GM12875 (cell line): ENCODE data around the gene KNSTRN.

ENCODE experiments used
- H3K4me3 ChIP-seq: one replicate; pipeline ENCODE4 v1.5.1; 2011; ENCODE audit warnings: low read depth, low read length, control low read depth
- TF ChIP-seq, protein P1 (sequence below): IDR thresholded peaks from 2 replicates; pipeline ENCODE4 v1.5.1; 2011; ENCODE audit warnings: low read depth, mild to moderate bottlenecking, control low read depth, inconsistent platforms, low read length, moderate library complexity, borderline replicate concordance; ENCODE audit not compliant: insufficient read depth

KNSTRN gene

GRCh38 chr15:40436116-40436891 is 53.8 kb downstream of the KNSTRN start:
- TF ChIP-seq, protein P1, sequence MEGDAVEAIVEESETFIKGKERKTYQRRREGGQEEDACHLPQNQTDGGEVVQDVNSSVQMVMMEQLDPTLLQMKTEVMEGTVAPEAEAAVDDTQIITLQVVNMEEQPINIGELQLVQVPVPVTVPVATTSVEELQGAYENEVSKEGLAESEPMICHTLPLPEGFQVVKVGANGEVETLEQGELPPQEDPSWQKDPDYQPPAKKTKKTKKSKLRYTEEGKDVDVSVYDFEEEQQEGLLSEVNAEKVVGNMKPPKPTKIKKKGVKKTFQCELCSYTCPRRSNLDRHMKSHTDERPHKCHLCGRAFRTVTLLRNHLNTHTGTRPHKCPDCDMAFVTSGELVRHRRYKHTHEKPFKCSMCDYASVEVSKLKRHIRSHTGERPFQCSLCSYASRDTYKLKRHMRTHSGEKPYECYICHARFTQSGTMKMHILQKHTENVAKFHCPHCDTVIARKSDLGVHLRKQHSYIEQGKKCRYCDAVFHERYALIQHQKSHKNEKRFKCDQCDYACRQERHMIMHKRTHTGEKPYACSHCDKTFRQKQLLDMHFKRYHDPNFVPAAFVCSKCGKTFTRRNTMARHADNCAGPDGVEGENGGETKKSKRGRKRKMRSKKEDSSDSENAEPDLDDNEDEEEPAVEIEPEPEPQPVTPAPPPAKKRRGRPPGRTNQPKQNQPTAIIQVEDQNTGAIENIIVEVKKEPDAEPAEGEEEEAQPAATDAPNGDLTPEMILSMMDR = no peak
- H3K4me3 ChIP-seq = no peak overlapping the region

GRCh38 chr15:40436892-40437751 is 54.6 kb downstream of the KNSTRN start:
- TF ChIP-seq, protein P1 = no peak
- H3K4me3 ChIP-seq = no peak overlapping the region

DNA sequence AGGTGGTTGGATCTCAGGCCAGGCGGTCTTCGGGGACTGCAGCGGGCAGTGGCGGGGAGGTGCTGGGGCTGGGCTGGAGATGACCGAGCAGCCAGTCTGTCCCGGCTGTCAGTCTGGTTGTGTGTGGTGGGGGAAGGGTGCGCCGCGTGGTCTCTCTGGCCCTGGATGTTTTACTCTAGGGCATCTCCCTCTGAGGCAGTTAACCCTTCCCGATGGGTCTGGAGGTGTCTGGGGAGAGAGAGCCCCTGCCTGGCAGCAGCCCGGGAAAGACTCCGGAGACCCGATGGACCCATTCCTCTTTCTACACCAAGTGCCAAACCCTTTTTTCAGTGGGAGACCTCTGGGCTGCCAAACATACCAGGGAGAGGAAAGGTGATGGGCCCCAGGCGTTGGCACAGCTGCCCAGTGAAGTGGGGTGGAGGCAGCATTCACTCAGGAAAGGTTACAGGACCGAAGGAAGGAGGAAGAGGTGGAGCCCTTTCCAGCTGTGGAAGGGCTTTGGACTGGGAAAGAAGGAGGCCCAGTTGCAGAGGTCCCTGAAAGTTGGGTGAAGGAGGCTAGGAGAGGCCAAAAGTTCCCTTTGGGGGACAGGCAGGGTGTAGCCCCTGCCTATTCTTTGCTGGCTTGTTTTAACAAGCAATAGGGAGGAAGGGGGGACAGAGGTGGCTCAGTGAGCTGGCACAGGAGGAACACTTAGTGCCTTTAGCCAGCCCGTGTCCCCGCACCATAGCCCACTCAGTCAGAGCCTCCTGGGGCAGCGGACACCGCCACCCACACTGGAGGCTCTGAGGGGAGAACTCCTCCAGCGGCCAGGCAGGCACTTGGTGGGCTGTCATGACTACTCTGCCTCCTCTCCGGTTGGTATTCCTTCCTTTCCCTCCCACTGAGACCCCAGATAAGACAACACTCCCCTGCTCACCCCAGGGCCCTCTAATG is 55.5 kb downstream of the KNSTRN start:
- TF ChIP-seq, protein P1 = no peak
- no peak overlapping the region for H3K4me3 ChIP-seq

- TF ChIP-seq, protein P1 = no peak
Observed at GRCh38 chr15:40438712-40439111, 56.2 kb downstream of the KNSTRN start.

GRCh38 chr15:40439461-40439959 is 57.0 kb downstream of the KNSTRN start:
- TF ChIP-seq, protein P1 = no peak
- H3K4me3 ChIP-seq = peak overlapping the region; percentile 56

More at GRCh38 chr15:40438712-40439111, 56.2 kb downstream of the KNSTRN start:
- no peak overlapping the region for H3K4me3 ChIP-seq

DNA sequence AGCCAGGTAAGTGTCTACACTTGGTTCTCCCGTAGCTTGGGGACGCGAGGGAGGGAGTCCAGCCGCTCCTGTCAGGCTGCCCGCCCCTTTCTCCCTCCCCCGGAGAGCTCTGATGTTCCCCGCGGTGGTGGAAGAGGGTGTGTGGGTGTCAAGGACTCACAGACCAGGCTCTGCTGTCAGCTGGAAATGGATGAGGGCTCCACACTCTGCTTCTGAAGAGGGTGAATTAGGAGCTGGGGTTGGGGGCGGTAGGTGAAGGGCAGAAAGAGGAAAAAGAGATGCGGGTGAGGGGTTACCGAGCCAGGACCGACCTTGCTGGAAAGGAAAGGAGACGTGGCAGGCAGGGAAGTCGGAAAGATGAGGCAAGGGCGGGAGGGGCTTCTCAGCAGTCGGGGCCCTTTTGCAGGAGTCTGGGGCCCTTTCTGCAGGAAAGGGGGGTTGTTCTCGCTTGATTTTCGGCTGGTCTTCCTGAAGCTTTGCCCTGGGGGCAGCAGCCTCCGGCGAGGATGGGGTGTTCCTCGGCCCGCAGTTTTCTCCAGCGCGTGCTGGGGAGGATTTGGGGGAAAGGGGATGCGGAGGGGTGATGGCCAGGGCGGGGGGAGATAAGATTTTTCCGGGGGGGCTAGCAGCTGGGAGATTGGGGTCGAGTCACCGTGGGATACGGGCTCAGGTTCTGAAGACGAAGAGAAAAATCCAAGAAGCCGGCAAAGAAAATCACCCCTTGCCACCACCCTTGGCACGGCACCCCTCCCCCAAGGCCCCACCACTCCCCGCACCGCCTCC is 57.6 kb downstream of the KNSTRN start:
- H3K4me3 ChIP-seq = peak overlapping the region; percentile 56

More for the DNA sequence above, 57.6 kb downstream of the KNSTRN start:
- TF ChIP-seq, protein P1 = no peak
